GM23248 (cell line): Measurements from ENCODE around the gene LYPD1.

Source experiments
- EZH2 ChIP-seq: fragments of 200-600 bp; sonication (generic); IDR thresholded peaks from 2 replicates; pipeline ENCODE4 v1.6.1; 2018; ENCODE audit warnings: antibody characterized with exemption, mild to moderate bottlenecking; ENCODE audit not compliant: insufficient read depth, poor library complexity, severe bottlenecking
- EZH2phosphoT487 ChIP-seq: fragments of 200-600 bp; sonication (generic); IDR thresholded peaks from 2 replicates; pipeline ENCODE4 v1.6.1; 2018; ENCODE audit warnings: antibody characterized with exemption, moderate library complexity, mild to moderate bottlenecking, low read depth; ENCODE audit not compliant: insufficient read depth

DNA sequence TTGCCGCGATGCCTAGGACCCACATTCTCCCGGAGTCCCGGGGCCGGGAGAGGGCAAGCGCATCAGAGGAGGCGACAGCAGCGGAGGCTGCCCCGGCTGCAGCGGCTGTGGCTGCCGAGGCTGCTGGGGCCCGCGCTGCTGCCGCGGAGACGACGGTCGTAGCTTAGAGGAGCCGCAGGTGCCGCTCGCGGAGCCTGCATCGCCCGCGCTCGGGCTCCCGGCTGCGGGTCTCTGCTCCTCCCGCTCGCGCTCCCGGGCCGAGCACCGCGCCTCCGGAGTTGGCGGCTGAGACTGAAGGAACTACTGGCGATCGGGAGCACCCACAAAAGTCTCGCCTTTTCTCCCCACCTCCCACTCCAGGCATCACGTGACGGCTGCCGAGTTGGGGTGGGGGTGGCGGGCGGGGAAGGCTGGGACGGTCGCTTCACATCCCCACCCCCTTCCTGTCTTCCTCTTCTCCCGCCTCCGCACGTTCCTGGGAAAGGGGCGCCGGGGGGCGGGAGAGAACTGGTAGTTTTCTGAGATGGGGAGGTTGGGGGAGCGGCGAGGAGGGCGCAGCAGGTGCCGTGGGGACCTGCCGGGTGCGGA, at the start of gene LYPD1:
- TF ChIP-seq EZH2 (peak; percentile 39), EZH2phosphoT487 (no peak)
